GM19043 (cell line): Measurements from ENCODE around the gene XIRP2.
"Not testable (repeated sequence)": the region's sequence is repeated elsewhere in the genome, so short reads cannot be mapped to it uniquely, and the experiment has no call there.

ENCODE experiments used
- ATAC-seq: cut with Tn5 transposase; IDR thresholded peaks from one replicate; pipeline ENCODE4 v1.9.1; 2021; ENCODE audit warnings: low read depth; ENCODE audit not compliant: unreplicated experiment

The XIRP2 gene

GRCh38 chr2:167018590-167018989 lies 130.3 kb downstream of the XIRP2 start:
- ATAC-seq = no peak

- no peak for ATAC-seq
Measured at GRCh38 chr2:167028503-167028902, 140.2 kb downstream of the XIRP2 start.

GRCh38 chr2:167034976-167035375 lies 146.7 kb downstream of the XIRP2 start:
- not testable (repeated sequence) for ATAC-seq

GRCh38 chr2:167048829-167049228 lies 160.5 kb downstream of the XIRP2 start:
- no peak for ATAC-seq

- ATAC-seq = no peak
Measured at GRCh38 chr2:167049659-167050058, 161.4 kb downstream of the XIRP2 start.

GRCh38 chr2:167052825-167053224 lies 164.5 kb downstream of the XIRP2 start:
- ATAC-seq = no peak

GRCh38 chr2:167054881-167055280 lies 166.6 kb downstream of the XIRP2 start:
- ATAC-seq = no peak

GRCh38 chr2:167057446-167057845 lies 169.2 kb downstream of the XIRP2 start:
- ATAC-seq = no peak

- no peak for ATAC-seq
Measured at GRCh38 chr2:167059173-167059572, 170.9 kb downstream of the XIRP2 start.

- no peak for ATAC-seq
Measured at GRCh38 chr2:167069855-167070254, 181.6 kb downstream of the XIRP2 start.

- ATAC-seq = not testable (repeated sequence)
Measured at GRCh38 chr2:167075708-167076107, 187.4 kb downstream of the XIRP2 start.

- ATAC-seq = not testable (repeated sequence)
Measured at GRCh38 chr2:167098931-167099330, 210.7 kb downstream of the XIRP2 start.

GRCh38 chr2:167100506-167100905 lies 212.2 kb downstream of the XIRP2 start:
- ATAC-seq = no peak

GRCh38 chr2:167103028-167103756 lies 214.9 kb downstream of the XIRP2 start:
- no peak for ATAC-seq

GRCh38 chr2:167103757-167104133 lies 215.5 kb downstream of the XIRP2 start:
- no peak for ATAC-seq

GRCh38 chr2:167104691-167105090 lies 216.4 kb downstream of the XIRP2 start:
- no peak for ATAC-seq

- ATAC-seq = not testable (repeated sequence)
Measured at GRCh38 chr2:167109682-167110081, 221.4 kb downstream of the XIRP2 start.

- ATAC-seq = no peak
Measured at GRCh38 chr2:167110345-167110744, 222.1 kb downstream of the XIRP2 start.

GRCh38 chr2:167114018-167114417 lies 225.7 kb downstream of the XIRP2 start:
- no peak for ATAC-seq

- ATAC-seq = no peak
Measured at GRCh38 chr2:167115541-167115940, 227.3 kb downstream of the XIRP2 start.

- no peak for ATAC-seq
Measured at GRCh38 chr2:167122389-167122788, 234.1 kb downstream of the XIRP2 start.

GRCh38 chr2:167126165-167126564 lies 237.9 kb downstream of the XIRP2 start:
- no peak for ATAC-seq

- no peak for ATAC-seq
Measured at GRCh38 chr2:167127135-167127534, 238.9 kb downstream of the XIRP2 start.
